ENCODE measurements around the gene MLXIPL. TPM values are rescaled to one million over a fixed set of nuclear protein-coding genes. Genes with fewer than 3 reads are reported as not detected.
"Not testable (repeated sequence)": the region's sequence is repeated elsewhere in the genome, so short reads cannot be mapped to it uniquely, and the experiment has no call there.

The MLXIPL gene
- total and polyA plus RNA-seq, 4 donors = 50.3 to 384 (median 232) TPM

DNA sequence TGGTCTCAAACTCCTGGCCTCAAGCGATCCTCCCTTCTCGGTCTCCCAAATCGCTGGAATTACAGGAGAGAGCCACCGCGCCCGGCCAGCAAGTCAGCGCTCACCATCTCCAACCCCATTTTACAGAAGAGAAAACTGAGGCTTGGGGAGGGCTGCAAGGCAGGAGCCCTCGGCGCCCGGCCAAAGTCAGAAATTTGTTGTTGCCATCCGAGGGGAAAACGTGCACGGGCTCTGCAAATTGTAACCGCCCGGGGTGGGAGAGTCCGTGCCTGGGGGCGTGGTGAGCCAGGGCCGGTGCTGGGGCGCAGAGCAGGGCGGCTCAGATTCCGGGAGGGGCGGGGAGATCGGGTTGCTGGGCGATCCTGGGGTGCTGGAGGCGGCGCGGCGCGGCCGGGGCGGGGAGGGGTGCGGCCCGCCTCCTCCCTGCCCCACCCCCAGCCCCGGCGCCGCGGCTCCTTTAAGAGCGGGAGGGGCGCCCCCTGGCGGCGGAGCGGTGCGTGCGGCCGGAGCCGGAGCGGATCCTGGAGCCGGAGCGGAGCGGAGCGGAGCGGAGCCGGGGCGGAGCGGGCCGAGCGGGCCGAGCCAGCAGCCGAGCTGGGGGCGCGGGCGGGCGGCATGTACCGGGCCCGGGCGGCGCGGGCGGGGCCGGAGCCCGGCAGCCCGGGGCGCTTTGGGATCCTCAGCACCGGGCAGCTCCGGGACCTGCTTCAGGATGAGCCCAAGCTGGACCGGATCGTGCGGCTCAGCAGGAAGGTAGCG lies 43.2 kb upstream of the MLXIPL start, which contains the start of gene VPS37D:
TSS of gene VPS37D (plus strand) at position 488 of the 759 bp plus-strand sequence. CDS start at position 616, 128 bp downstream.
- H3K4me3 ChIP-seq (ENCODE audit: low read depth in 1 of 3, low read length in 3 of 3) = peak within 1 kb of the TSS in 2 of 3 donors; percentile 10 to 83
- peak within 1 kb of the TSS in 1 of 2 donors; percentile 7 for H3K9ac ChIP-seq (ENCODE audit: low read depth in 1 of 2, low read length in 2 of 2)
- WGBS = 5% methylated on average over 79 of the region's 79 CpGs
- no peak within 1 kb of the TSS for H3K27ac ChIP-seq (ENCODE audit: low read depth in 1 of 2, low read length in 2 of 2)
- H3K36me3 ChIP-seq (ENCODE audit: control insufficient read depth in 4 of 4, insufficient read depth in 3 of 4, low read depth in 1 of 4, low read length in 3 of 4) = no peaks in the 10 kb centered on the region
- H3K9me3 ChIP-seq (ENCODE audit: control insufficient read depth in 4 of 4, low read length in 3 of 4) = no peaks in the 10 kb centered on the region
- peak; percentile 95 for DNase-seq (ENCODE audit: low spot score)
- no peaks in the 10 kb centered on the region for H3K27me3 ChIP-seq (ENCODE audit: control insufficient read depth in 4 of 4, insufficient read depth in 4 of 4, low read length in 3 of 4)
- peaks cover 8 to 31% (median 17%) of the 10 kb centered on the region in 4 donors for H3K4me1 ChIP-seq (ENCODE audit: control insufficient read depth in 4 of 4, insufficient read depth in 4 of 4, low read length in 3 of 4)
- TF ChIP-seq, protein P1, sequence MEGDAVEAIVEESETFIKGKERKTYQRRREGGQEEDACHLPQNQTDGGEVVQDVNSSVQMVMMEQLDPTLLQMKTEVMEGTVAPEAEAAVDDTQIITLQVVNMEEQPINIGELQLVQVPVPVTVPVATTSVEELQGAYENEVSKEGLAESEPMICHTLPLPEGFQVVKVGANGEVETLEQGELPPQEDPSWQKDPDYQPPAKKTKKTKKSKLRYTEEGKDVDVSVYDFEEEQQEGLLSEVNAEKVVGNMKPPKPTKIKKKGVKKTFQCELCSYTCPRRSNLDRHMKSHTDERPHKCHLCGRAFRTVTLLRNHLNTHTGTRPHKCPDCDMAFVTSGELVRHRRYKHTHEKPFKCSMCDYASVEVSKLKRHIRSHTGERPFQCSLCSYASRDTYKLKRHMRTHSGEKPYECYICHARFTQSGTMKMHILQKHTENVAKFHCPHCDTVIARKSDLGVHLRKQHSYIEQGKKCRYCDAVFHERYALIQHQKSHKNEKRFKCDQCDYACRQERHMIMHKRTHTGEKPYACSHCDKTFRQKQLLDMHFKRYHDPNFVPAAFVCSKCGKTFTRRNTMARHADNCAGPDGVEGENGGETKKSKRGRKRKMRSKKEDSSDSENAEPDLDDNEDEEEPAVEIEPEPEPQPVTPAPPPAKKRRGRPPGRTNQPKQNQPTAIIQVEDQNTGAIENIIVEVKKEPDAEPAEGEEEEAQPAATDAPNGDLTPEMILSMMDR (IDR thresholded peaks at IDR 0.05; ENCODE audit: low read depth, low read length, missing input control) = peak; percentile 95
- TF ChIP-seq SP1 (IDR thresholded peaks at IDR 0.05) (peak; percentile 30), GABPA (IDR thresholded peaks at IDR 0.05 in 1 of 2, conservative IDR thresholded peaks at IDR 0.05 in 1 of 2) (no peak), HNF4A (conservative IDR thresholded peaks at IDR 0.05) (peak in 1 of 2 donors; percentile 43), RAD21 (IDR thresholded peaks at IDR 0.05) (peak; percentile 56 to 66)

DNA sequence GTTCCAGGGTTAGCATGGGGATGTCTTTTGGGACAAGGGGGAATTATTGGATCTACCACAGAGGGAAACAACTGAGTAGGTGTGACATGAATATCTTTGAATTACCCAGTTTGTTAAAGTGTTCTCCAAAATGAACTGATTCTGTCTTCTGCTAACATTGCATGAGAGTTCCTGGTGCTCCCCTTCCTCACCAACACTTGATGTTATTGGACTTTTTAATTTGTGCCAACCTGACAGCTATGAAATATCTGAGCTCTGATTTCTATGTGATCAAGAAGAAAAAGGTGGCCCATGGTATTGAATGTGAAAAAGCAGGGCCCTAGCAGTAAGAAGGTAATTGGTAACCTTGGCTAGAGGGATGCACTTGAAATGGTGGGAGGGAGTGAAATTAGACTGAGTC lies 38.7 kb upstream of the MLXIPL start:
- DNase-seq (ENCODE audit: low spot score) = no peak
- Histone ChIP-seq H3K36me3 (ENCODE audit: control insufficient read depth in 4 of 4, insufficient read depth in 3 of 4, low read depth in 1 of 4, low read length in 3 of 4) (no peaks in the 10 kb centered on the region), H3K9ac (ENCODE audit: low read depth in 1 of 2, low read length in 2 of 2) (no peak overlapping the region), H3K27ac (ENCODE audit: low read depth in 1 of 2, low read length in 2 of 2) (no peak overlapping the region), H3K4me3 (ENCODE audit: low read depth in 1 of 3, low read length in 3 of 3) (no peak overlapping the region), H3K4me1 (ENCODE audit: control insufficient read depth in 4 of 4, insufficient read depth in 4 of 4, low read length in 3 of 4) (peaks cover 3 to 24% (median 12%) of the 10 kb centered on the region in 4 donors), H3K27me3 (ENCODE audit: control insufficient read depth in 4 of 4, insufficient read depth in 4 of 4, low read length in 3 of 4) (no peaks in the 10 kb centered on the region), H3K9me3 (ENCODE audit: control insufficient read depth in 4 of 4, low read length in 3 of 4) (no peaks in the 10 kb centered on the region)
- TF ChIP-seq YY1 (IDR thresholded peaks at IDR 0.05) (no peak), SP1 (IDR thresholded peaks at IDR 0.05) (no peak), NR2F2 (IDR thresholded peaks at IDR 0.05) (no peak), RAD21 (IDR thresholded peaks at IDR 0.05) (no peak), HNF4A (conservative IDR thresholded peaks at IDR 0.05) (no peak), FOXA1 (IDR thresholded peaks at IDR 0.05) (no peak), EGR1 (IDR thresholded peaks at IDR 0.05; ENCODE audit: low read depth in 2 of 2) (no peak), TAF1 (conservative IDR thresholded peaks at IDR 0.05) (no peak), RXRA (IDR thresholded peaks at IDR 0.05) (no peak), JUND (IDR thresholded peaks at IDR 0.05) (no peak), GABPA (IDR thresholded peaks at IDR 0.05 in 1 of 2, conservative IDR thresholded peaks at IDR 0.05 in 1 of 2) (no peak)
- TF ChIP-seq, protein P2, sequence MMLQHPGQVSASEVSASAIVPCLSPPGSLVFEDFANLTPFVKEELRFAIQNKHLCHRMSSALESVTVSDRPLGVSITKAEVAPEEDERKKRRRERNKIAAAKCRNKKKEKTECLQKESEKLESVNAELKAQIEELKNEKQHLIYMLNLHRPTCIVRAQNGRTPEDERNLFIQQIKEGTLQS (IDR thresholded peaks at IDR 0.05) = no peak
- TF ChIP-seq, protein P3, sequence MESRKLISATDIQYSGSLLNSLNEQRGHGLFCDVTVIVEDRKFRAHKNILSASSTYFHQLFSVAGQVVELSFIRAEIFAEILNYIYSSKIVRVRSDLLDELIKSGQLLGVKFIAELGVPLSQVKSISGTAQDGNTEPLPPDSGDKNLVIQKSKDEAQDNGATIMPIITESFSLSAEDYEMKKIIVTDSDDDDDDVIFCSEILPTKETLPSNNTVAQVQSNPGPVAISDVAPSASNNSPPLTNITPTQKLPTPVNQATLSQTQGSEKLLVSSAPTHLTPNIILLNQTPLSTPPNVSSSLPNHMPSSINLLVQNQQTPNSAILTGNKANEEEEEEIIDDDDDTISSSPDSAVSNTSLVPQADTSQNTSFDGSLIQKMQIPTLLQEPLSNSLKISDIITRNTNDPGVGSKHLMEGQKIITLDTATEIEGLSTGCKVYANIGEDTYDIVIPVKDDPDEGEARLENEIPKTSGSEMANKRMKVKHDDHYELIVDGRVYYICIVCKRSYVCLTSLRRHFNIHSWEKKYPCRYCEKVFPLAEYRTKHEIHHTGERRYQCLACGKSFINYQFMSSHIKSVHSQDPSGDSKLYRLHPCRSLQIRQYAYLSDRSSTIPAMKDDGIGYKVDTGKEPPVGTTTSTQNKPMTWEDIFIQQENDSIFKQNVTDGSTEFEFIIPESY (IDR thresholded peaks at IDR 0.05) = no peak
- TF ChIP-seq, protein P4, sequence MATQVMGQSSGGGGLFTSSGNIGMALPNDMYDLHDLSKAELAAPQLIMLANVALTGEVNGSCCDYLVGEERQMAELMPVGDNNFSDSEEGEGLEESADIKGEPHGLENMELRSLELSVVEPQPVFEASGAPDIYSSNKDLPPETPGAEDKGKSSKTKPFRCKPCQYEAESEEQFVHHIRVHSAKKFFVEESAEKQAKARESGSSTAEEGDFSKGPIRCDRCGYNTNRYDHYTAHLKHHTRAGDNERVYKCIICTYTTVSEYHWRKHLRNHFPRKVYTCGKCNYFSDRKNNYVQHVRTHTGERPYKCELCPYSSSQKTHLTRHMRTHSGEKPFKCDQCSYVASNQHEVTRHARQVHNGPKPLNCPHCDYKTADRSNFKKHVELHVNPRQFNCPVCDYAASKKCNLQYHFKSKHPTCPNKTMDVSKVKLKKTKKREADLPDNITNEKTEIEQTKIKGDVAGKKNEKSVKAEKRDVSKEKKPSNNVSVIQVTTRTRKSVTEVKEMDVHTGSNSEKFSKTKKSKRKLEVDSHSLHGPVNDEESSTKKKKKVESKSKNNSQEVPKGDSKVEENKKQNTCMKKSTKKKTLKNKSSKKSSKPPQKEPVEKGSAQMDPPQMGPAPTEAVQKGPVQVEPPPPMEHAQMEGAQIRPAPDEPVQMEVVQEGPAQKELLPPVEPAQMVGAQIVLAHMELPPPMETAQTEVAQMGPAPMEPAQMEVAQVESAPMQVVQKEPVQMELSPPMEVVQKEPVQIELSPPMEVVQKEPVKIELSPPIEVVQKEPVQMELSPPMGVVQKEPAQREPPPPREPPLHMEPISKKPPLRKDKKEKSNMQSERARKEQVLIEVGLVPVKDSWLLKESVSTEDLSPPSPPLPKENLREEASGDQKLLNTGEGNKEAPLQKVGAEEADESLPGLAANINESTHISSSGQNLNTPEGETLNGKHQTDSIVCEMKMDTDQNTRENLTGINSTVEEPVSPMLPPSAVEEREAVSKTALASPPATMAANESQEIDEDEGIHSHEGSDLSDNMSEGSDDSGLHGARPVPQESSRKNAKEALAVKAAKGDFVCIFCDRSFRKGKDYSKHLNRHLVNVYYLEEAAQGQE (IDR thresholded peaks at IDR 0.05) = no peak
- TF ChIP-seq, protein P1 (IDR thresholded peaks at IDR 0.05; ENCODE audit: low read depth, low read length, missing input control) = no peak
- TF ChIP-seq, protein P5, sequence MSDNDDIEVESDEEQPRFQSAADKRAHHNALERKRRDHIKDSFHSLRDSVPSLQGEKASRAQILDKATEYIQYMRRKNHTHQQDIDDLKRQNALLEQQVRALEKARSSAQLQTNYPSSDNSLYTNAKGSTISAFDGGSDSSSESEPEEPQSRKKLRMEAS (IDR thresholded peaks at IDR 0.05) = no peak

DNA sequence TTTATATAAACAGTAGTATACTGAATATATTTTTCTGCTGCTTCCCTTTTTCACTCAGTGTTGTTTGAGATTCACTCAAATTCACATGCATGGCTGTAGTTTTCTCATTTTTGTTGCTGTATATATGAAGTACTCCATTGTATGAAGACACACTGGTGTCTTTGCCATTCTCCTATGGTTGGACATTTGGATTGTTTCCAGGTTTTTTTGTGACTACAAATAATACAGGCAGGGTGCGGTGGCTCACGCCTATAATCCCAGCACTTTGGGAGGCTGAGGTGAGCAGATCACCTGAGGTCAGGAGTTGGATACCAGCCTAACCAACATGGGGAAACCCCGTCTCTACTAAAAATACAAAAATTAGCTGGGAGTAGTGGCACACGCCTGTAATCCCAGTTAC lies 36.3 kb upstream of the MLXIPL start:
- DNase-seq (ENCODE audit: low spot score); H3K9ac ChIP-seq (ENCODE audit: low read depth in 1 of 2, low read length in 2 of 2); H3K9me3 ChIP-seq (ENCODE audit: control insufficient read depth in 4 of 4, low read length in 3 of 4); H3K4me3 ChIP-seq (ENCODE audit: low read depth in 1 of 3, low read length in 3 of 3); H3K36me3 ChIP-seq (ENCODE audit: control insufficient read depth in 4 of 4, insufficient read depth in 3 of 4, low read depth in 1 of 4, low read length in 3 of 4); H3K27ac ChIP-seq (ENCODE audit: low read depth in 1 of 2, low read length in 2 of 2); H3K27me3 ChIP-seq (ENCODE audit: control insufficient read depth in 4 of 4, insufficient read depth in 4 of 4, low read length in 3 of 4); H3K4me1 ChIP-seq (ENCODE audit: control insufficient read depth in 4 of 4, insufficient read depth in 4 of 4, low read length in 3 of 4): not testable (repeated sequence)
- WGBS = 40% methylated on average over 4 of the region's 4 CpGs

Measured in liver (tissue), 9 donors.